GM21381 (cell line): ENCODE data around the gene EVA1C.
"Not testable (repeated sequence)": the region's sequence is repeated elsewhere in the genome, so short reads cannot be mapped to it uniquely, and the experiment has no call there.

Experiments used
- ATAC-seq: cut with Tn5 transposase; IDR thresholded peaks from one replicate; pipeline ENCODE4 v1.9.1; 2021; ENCODE audit warnings: mild to moderate bottlenecking, moderate library complexity; ENCODE audit not compliant: unreplicated experiment

The EVA1C gene

DNA sequence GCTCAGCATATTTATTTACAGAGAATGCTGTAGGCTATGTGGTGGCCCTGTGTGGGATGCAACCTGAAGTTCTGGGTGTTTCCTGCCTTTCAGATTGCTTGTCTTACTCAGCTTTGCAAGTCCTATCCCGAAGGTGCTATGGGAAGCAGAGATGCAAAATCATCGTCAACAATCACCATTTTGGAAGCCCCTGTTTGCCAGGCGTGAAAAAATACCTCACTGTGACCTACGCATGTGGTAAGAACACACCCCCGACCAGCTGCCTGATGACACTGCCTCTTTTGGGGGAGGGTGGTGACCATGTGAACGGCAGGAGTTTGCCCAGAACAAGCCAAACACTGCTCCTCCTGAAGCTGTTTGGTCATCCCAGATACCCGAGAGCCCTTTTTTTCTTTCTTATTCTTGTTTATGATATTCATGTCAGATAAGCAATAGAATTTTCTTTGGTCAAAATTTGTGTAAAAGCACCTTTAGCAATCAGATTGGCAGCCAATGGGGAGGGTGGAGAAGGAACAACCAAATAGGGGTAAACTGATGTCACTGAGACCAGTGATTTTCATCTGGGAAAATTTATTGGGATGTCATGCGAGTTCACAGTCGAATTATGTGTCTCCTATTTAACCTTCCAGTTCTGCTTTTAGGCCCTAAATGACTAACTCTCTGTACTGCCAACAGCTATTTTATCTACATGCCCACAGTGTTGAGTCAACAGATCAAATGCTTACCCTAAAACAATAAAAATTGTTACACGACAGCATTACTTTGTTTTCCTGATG, 82.6 kb downstream of the EVA1C start:
- no peak for ATAC-seq

GRCh38 chr21:32496568-32496967, 84.1 kb downstream of the EVA1C start:
- ATAC-seq = no peak

DNA sequence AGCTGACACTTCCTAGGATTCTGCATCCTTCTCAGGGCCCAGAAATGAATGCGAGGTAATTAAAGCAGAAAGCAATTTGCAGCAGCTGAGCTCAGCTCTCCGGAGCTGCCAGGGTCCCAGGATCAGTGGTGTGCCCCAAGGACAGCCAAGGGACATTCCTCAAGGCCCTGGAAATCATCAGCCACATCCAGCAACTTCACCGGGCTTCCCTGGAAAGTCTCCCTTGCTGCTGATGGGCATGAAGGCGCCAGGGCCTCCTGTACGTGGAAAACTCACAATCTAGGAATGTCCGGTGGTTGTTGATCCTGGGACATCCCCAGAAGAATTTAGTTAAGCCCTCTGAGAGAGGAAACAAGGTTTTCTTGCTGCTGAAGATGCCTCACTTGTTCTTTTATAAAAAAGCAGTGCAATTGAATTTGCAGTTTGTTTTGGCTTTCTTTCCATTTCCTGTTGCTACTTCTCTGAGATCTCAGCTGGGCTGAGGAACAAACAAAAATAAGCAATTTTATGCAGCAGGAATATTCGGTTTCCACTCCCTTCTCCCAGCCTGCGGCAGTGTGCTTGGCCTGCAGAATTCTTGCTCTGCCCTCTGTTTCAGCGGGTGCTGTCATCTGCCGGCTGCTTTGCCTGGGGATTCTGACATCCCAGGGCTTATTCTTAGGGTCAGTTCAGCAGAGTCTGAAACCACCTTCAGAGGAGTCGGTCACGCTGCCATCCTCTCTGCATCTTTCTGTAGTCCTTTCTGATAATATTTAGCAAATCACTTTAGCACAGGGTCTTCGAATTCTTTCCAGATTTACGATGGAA, 86.9 kb downstream of the EVA1C start:
- ATAC-seq = no peak

DNA sequence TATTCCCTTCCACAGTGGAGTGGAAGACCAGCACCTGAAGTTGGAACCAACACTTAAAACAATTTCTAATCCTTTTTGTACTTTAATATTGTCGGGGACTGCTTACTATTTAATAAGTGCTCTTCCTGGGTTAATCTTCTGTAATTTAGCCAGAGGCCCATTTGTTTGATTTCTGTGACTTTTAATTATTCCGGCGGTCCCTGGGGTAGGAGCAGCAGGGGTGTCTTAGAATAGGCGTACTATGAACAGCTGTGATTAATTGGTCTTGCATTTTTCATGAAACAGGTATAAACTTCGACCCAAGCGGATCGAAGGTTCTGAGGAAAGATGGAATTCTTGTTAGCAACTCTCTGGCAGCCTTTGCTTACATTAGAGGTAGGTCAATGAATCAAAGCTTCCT, 91.1 kb downstream of the EVA1C start:
- not testable (repeated sequence) for ATAC-seq

DNA sequence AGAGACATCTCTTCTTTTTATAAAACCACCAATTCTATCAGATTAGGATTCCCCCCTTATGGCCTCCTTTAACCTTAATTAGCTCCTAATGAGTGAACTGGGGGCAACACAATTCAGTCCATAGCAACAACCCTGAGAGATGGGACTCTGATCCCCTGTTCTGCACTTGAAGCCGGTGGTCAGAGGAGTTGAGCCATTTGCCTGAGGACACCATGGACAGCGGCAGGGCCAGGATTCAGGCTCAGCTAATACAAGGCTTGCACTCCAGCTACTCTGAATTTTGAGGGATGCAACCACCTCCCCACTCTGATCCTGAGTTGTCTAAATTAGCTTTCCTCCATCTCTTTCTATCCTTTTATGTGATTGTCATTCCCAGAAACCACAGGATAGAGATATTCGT, 93.3 kb downstream of the EVA1C start:
- ATAC-seq = not testable (repeated sequence)

DNA sequence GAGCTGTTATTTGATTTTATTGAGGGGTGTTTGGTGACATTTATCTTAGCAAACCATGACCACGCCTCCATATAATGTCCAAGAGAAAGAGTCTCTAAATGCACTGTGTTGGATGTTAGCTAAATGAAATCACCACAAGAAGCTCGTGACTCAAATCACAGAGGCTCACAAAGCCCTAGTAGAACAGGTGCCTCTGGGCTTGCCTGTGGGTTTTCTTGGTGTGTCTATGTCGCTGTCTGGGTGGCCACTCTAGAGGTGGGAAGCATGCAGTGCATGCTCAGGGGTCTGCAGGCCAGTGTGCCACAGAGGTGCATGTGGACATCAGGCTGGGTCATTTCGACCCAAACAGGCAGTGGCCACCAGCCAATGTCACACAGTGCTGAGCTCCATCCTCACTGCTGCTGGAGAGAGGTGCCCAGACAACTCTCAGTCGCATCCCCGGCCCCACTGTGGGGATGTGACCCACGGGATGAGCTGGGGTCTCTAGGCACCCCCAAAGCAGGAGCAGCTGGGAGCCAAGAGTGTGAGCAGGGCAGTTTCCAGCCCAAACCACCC, 94.0 kb downstream of the EVA1C start:
- ATAC-seq = not testable (repeated sequence)

DNA sequence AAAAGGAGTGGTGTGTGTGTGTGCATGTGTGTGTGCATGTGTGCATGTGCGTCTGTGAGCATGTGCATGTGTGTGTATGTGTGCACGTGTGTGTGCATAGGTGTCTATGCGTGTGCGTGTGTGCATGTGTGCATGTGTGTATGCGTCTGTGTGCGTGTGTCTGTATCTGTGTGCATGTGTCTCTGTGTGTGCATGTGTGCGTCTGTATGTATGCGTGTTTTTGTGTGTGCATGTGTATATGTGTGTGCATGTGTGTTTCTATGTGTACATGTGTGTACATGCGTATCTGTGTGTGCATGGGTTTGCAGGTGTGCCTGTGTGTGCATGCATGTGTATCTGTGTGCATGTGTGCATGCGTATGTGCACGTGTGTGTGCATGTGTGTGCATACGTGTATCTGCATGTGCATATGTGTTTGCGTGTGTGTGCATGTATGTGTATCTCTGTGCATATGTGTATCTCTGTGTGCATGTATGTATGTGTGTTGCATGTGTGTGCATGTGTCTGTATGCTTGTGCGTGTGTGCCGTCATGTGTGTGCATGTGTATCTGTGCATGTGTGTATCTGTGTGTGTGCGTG, 94.9 kb downstream of the EVA1C start:
- ATAC-seq = no peak

GRCh38 chr21:32508036-32508435, 95.5 kb downstream of the EVA1C start:
- ATAC-seq = not testable (repeated sequence)

- no peak for ATAC-seq
Observed at GRCh38 chr21:32508558-32508957, 96.1 kb downstream of the EVA1C start.

- not testable (repeated sequence) for ATAC-seq
Observed at GRCh38 chr21:32508975-32509374, 96.5 kb downstream of the EVA1C start.

GRCh38 chr21:32514275-32515055, 102.0 kb downstream of the EVA1C start:
- ATAC-seq = no peak

- ATAC-seq = no peak
Observed at GRCh38 chr21:32515874-32516273, 103.4 kb downstream of the EVA1C start.

- no peak for ATAC-seq
Observed at GRCh38 chr21:32516756-32517649, 104.5 kb downstream of the EVA1C start.

- no peak for ATAC-seq
Observed at GRCh38 chr21:32519945-32520874, 107.7 kb downstream of the EVA1C start.

DNA sequence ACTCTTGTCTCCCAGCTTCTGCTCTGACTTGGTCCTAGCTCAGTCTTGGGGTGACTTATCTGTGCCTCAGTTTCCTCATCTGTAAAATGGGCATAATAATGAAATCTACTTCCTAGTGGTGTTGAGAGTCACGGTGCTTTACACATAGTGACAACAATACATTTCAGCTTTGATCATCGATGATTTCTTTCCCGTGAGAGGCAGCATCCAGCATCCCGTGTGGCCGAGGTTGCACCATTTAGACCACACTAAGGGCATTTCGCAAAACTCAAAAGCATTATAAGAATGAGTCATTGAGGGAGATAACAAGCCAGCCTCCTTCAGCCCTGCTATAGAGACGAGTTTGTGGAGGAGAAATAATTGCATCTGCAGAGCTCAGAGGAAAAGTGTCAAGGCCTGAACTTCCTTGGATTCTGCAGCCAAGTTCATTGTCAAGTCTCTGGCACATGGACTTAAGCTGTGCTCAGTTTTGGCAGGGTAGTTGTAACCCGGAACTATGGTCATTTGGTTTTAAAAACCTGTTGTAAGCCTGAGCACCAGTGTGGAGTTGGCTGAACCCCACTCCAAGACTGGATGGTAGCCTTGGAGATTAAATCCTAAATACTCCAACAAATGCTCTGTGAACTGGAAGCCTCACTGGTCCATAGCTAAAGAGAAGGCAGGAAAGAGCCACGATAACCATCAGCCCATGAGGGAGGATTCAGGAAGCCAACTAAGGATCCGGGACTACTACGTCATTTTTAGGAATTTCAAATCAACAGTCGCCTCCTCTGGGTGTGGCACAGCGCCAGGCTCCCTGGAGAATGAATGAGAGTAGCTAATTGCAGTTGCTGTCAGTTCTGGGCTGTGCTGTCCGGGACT, 108.6 kb downstream of the EVA1C start:
- ATAC-seq = no peak

GRCh38 chr21:32521736-32522355, 109.3 kb downstream of the EVA1C start:
- no peak for ATAC-seq

DNA sequence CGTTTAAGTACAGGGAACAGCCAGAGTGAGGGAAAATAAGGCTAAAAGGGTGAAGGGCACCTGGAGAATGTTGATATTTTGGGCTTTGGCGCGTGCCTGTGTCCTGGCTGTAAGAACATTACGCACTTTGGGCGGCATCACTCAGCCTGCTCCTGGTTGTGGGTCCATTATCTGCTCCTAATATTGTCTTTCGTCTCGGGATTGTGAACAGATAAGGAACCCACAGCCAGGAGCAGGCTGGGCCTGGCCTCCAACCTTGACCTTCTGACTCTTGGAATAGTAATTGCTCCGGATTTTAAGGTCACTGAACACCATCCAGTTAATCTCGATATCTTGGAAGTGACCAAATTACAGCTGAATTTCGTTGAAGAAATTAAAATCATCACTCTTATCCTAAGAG, 111.0 kb downstream of the EVA1C start:
- ATAC-seq = no peak
